HG03097 (cell line): ENCODE results near the gene ZKSCAN8.

Experiments
- ATAC-seq: cut with Tn5 transposase; IDR thresholded peaks from one replicate; pipeline ENCODE4 v1.9.1; 2021; ENCODE audit not compliant: unreplicated experiment, low FRiP score

ZKSCAN8 gene

GRCh38 chr6:28137505-28137981 lies 4.1 kb upstream of the ZKSCAN8 start:
- no peak for ATAC-seq

- ATAC-seq = no peak
Measured at GRCh38 chr6:28139860-28140543, 1.7 kb upstream of the ZKSCAN8 start.

- no peak for ATAC-seq
Measured at GRCh38 chr6:28140616-28141015, 1.1 kb upstream of the ZKSCAN8 start.

GRCh38 chr6:28142446-28142845 lies 763 bp downstream of the ZKSCAN8 start:
- ATAC-seq = no peak

- ATAC-seq = no peak
Measured at GRCh38 chr6:28145231-28145630, 3.5 kb downstream of the ZKSCAN8 start.

- no peak for ATAC-seq
Measured at GRCh38 chr6:28152531-28152930, 10.8 kb downstream of the ZKSCAN8 start.

- no peak for ATAC-seq
Measured at GRCh38 chr6:28153546-28153945, 11.9 kb downstream of the ZKSCAN8 start.

- no peak for ATAC-seq
Measured at GRCh38 chr6:28154357-28154756, 12.7 kb downstream of the ZKSCAN8 start.

GRCh38 chr6:28158318-28158717 lies 16.6 kb downstream of the ZKSCAN8 start:
- ATAC-seq = no peak

- ATAC-seq = no peak
Measured at GRCh38 chr6:28159029-28159607, 17.4 kb downstream of the ZKSCAN8 start.

- no peak for ATAC-seq
Measured at GRCh38 chr6:28160233-28160632, 18.6 kb downstream of the ZKSCAN8 start.

- ATAC-seq = peak; percentile 96
Measured at GRCh38 chr6:28161410-28162079, 19.9 kb downstream of the ZKSCAN8 start.

- ATAC-seq = no peak
Measured at GRCh38 chr6:28165563-28165962, 23.9 kb downstream of the ZKSCAN8 start.

- ATAC-seq = no peak
Measured at GRCh38 chr6:28167068-28167467, 25.4 kb downstream of the ZKSCAN8 start.

- no peak for ATAC-seq
Measured at GRCh38 chr6:28167926-28168325, 26.2 kb downstream of the ZKSCAN8 start.

GRCh38 chr6:28171271-28171670 lies 29.6 kb downstream of the ZKSCAN8 start:
- no peak for ATAC-seq

GRCh38 chr6:28172006-28172405 lies 30.3 kb downstream of the ZKSCAN8 start:
- ATAC-seq = no peak

GRCh38 chr6:28176373-28176772 lies 34.7 kb downstream of the ZKSCAN8 start:
- no peak for ATAC-seq

GRCh38 chr6:28182255-28182654 lies 40.6 kb downstream of the ZKSCAN8 start:
- ATAC-seq = no peak

GRCh38 chr6:28188111-28188979 lies 46.7 kb downstream of the ZKSCAN8 start:
- ATAC-seq = no peak

- ATAC-seq = no peak
Measured at GRCh38 chr6:28200020-28200419, 58.3 kb downstream of the ZKSCAN8 start.
